ENCODE measurements around the gene COX4I1.
A peak's percentile ranks its signal among the peaks of the same experiment; 100 is the strongest.
"Not testable (repeated sequence)": the region's sequence is repeated elsewhere in the genome, so short reads cannot be mapped to it uniquely, and the experiment has no call there.

Gene COX4I1

GRCh38 chr16:85800321-85800669 is 800 bp downstream of the COX4I1 start:
- peak; percentile 10 for DNase-seq (ENCODE audit: low read depth)

GRCh38 chr16:85803570-85803969 is 4.1 kb downstream of the COX4I1 start:
- DNase-seq (ENCODE audit: low read depth) = no peak

GRCh38 chr16:85805442-85806045 is 6.0 kb downstream of the COX4I1 start:
- no peak for DNase-seq (ENCODE audit: low read depth)

- DNase-seq (ENCODE audit: low read depth) = no peak
Measured at GRCh38 chr16:85806539-85806938, 7.0 kb downstream of the COX4I1 start.

GRCh38 chr16:85807340-85807739 is 7.8 kb downstream of the COX4I1 start:
- DNase-seq (ENCODE audit: low read depth) = not testable (repeated sequence)

- not testable (repeated sequence) for DNase-seq (ENCODE audit: low read depth)
Measured at GRCh38 chr16:85808104-85808503, 8.6 kb downstream of the COX4I1 start.

GRCh38 chr16:85808926-85809325 is 9.4 kb downstream of the COX4I1 start:
- no peak for DNase-seq (ENCODE audit: low read depth)

- no peak for DNase-seq (ENCODE audit: low read depth)
Measured at GRCh38 chr16:85809645-85810044, 10.2 kb downstream of the COX4I1 start.

GRCh38 chr16:85810097-85810741 is 10.7 kb downstream of the COX4I1 start:
- no peak for DNase-seq (ENCODE audit: low read depth)

- no peak for DNase-seq (ENCODE audit: low read depth)
Measured at GRCh38 chr16:85810742-85811115, 11.2 kb downstream of the COX4I1 start.

- no peak for DNase-seq (ENCODE audit: low read depth)
Measured at GRCh38 chr16:85812031-85812807, 12.7 kb downstream of the COX4I1 start.

GRCh38 chr16:85812811-85813700 is 13.6 kb downstream of the COX4I1 start:
- no peak for DNase-seq (ENCODE audit: low read depth)

GRCh38 chr16:85816159-85816558 is 16.7 kb downstream of the COX4I1 start:
- no peak for DNase-seq (ENCODE audit: low read depth)

GRCh38 chr16:85817195-85817594 is 17.7 kb downstream of the COX4I1 start:
- not testable (repeated sequence) for DNase-seq (ENCODE audit: low read depth)

- peak; percentile 76 for DNase-seq (ENCODE audit: low read depth)
Measured at GRCh38 chr16:85819245-85819644, 19.8 kb downstream of the COX4I1 start.

GRCh38 chr16:85819771-85820170 is 20.3 kb downstream of the COX4I1 start:
- no peak for DNase-seq (ENCODE audit: low read depth)

- no peak for DNase-seq (ENCODE audit: low read depth)
Measured at GRCh38 chr16:85820604-85821372, 21.3 kb downstream of the COX4I1 start.

GRCh38 chr16:85821390-85822135 is 22.1 kb downstream of the COX4I1 start:
- peak; percentile 81 for DNase-seq (ENCODE audit: low read depth)

- DNase-seq (ENCODE audit: low read depth) = no peak
Measured at GRCh38 chr16:85822145-85822544, 22.6 kb downstream of the COX4I1 start.

GRCh38 chr16:85823328-85823920 is 23.9 kb downstream of the COX4I1 start:
- no peak for DNase-seq (ENCODE audit: low read depth)

All from activated T-cell treated with anti-CD3 and anti-CD28 coated beads for 48 hours (primary cell).